ENCODE data around the gene ALK. TPM values are rescaled to one million over a fixed set of nuclear protein-coding genes. Genes with fewer than 3 reads are reported as not detected.

Gene ALK
- total RNA-seq, 1 experiment from 2014 or later: not detected

GRCh38 chr2:29855924-29856639 is 65.3 kb downstream of the ALK start:
- H4K8ac ChIP-seq (replicated peaks; ENCODE audit: insufficient read length, low read depth, low read length): no peak overlapping the region
- Mint-ChIP-seq H3K4me1 (no peaks in the 10 kb centered on the region), H3K27me3 (ENCODE audit: low read depth) (peaks cover 6% of the 10 kb centered on the region), H3K36me3 (ENCODE audit: insufficient read depth in 1 of 3, low read depth in 3 of 3) (no peaks in the 10 kb centered on the region), H3K27ac (no peak overlapping the region), H3K4me3 (no peak overlapping the region), H3K9me3 (no peaks in the 10 kb centered on the region; a peak in 1 of 5 replicates)
- no peaks in the 10 kb centered on the region for H3K9me3 ChIP-seq (ENCODE audit: control insufficient read depth, low read depth, low read length)
- no peak overlapping the region for H2BK20ac ChIP-seq (ENCODE audit: low read depth, low read length, poor library complexity, severe bottlenecking)
- H4K20me1 ChIP-seq (ENCODE audit: control insufficient read depth, insufficient read depth, insufficient read length): no peaks in the 10 kb centered on the region
- H2BK5ac ChIP-seq (ENCODE audit: insufficient read length, low read length): no peak overlapping the region
- no CpG with 5 or more reads among the region's 7 CpGs for WGBS (ENCODE audit: extremely low coverage, insufficient read length, low lambda C conversion rate)
- H3K4me1 ChIP-seq (ENCODE audit: insufficient read depth, low read length): no peaks in the 10 kb centered on the region
- no peak overlapping the region for H4K5ac ChIP-seq (ENCODE audit: insufficient read length, low read depth, low read length)
- H3T11ph ChIP-seq (ENCODE audit: low read length): no peak overlapping the region
- H2BK120ac ChIP-seq (ENCODE audit: low read depth, low read length, poor library complexity, severe bottlenecking): no peak overlapping the region
- H3K56ac ChIP-seq (ENCODE audit: insufficient read length, low read depth, low read length): no peak overlapping the region
- H3K14ac ChIP-seq (ENCODE audit: insufficient read depth, low read length): no peak overlapping the region
- H3K79me1 ChIP-seq (ENCODE audit: insufficient read depth, low read depth, low read length, poor library complexity, severe bottlenecking): no peaks in the 10 kb centered on the region
- H3K27ac ChIP-seq (ENCODE audit: insufficient read length, low read depth, low read length): no peak overlapping the region
- no peak overlapping the region for H3K4me2 ChIP-seq (ENCODE audit: insufficient read depth, insufficient read length, low read length)
- H2AFZ ChIP-seq (ENCODE audit: low read length): no peak overlapping the region
- no peaks in the 10 kb centered on the region for H3K23me2 ChIP-seq (ENCODE audit: insufficient read length, low read depth, low read length, poor library complexity, severe bottlenecking)
- no peak overlapping the region for H2BK15ac ChIP-seq (ENCODE audit: low read depth, low read length)
- H3K9ac ChIP-seq (ENCODE audit: extremely low read depth, insufficient read length, low read length): no peak overlapping the region
- H3K79me2 ChIP-seq (ENCODE audit: insufficient read depth, low read length): no peaks in the 10 kb centered on the region
- no peak overlapping the region for H3K18ac ChIP-seq (ENCODE audit: insufficient read length, low read depth, low read length)
- H3K23ac ChIP-seq (ENCODE audit: insufficient read length, low read depth, low read length): no peak overlapping the region
- H2AK5ac ChIP-seq (ENCODE audit: insufficient read length, low read length): no peak overlapping the region
- no peak for TF ChIP-seq CTCF (conservative IDR thresholded peaks at IDR 0.05)
- no peak overlapping the region for H2BK12ac ChIP-seq (ENCODE audit: insufficient read length, low read depth, low read length)
- DNase-seq: no peak
- H3K4ac ChIP-seq (ENCODE audit: low read depth, low read length): no peak overlapping the region
- no peaks in the 10 kb centered on the region for H3K27me3 ChIP-seq (ENCODE audit: insufficient read depth, low read length)
- H4K91ac ChIP-seq (ENCODE audit: insufficient read length, low read depth, low read length): no peak overlapping the region
